Hypothalamus (tissue), 51 donors: ENCODE data around the gene BMAL2.

Experiments
- DNase-seq, 51 donors: peaks; one replicate each; lab custom pipeline; 2025; lab: John Stamatoyannopoulos, UW

The BMAL2 gene

DNA sequence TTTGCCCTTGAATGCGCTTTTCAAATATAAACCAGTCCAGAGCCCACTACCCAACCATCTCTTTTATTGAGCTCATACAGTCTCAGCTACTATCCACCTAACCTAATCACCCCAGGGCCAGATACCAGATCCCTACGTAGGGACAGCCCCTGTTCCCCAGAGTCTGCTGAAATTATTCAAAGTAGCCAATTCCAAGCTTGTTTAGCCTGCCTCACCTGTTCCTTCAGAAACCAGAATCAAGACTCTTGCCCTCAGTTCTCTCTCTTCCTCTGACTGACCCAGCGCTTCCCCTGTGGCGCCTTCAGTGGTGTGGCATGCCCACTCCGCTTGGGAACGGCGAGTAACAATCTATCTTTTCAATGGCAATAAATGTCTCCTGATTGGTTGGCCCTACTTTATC, 18.8 kb downstream of the BMAL2 start:
- DNase-seq = no peak

GRCh38 chr12:27355486-27355885, 22.9 kb downstream of the BMAL2 start:
- no peak for DNase-seq

DNA sequence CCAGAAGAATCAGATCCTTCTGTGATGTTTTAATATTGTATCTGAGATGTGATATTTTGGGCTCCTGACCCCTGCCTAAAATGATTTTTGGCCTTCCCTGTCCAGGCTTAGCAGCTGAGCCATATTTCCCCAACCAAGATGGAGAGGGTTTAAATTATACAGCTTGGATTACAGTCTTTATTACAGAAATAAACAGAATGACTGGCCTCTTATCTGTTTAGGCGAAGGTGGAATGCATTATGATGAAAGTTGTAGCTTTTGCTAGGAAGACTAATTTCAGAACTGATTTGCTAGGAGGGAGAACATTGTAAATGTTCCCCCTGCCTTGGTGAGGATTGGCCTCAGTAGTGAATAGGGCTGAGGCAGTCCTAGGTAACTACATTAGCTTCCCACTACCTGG, 23.3 kb downstream of the BMAL2 start:
- no peak for DNase-seq

- no peak for DNase-seq
Measured at GRCh38 chr12:27359578-27360340, 27.1 kb downstream of the BMAL2 start.

DNA sequence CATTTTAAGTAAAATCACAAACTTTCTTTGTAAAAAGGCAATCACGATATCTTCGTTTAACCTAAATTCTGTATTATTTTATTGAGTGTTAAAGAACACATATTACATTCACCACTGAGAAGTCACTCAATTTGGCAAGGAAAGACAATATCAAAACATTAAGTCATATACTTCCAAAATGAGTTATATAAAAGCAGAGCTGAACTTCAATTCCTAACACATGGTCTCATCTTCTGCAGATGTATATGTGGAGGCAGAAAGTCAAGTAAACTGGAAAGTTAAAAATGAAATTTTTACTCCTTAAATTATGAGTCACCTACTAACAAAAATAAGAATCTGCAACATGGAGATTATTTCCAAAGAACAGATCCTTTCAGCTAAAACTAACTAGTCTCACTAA, 28.7 kb downstream of the BMAL2 start:
- DNase-seq = no peak

- no peak for DNase-seq
Measured at GRCh38 chr12:27366621-27367020, 34.0 kb downstream of the BMAL2 start.

DNA sequence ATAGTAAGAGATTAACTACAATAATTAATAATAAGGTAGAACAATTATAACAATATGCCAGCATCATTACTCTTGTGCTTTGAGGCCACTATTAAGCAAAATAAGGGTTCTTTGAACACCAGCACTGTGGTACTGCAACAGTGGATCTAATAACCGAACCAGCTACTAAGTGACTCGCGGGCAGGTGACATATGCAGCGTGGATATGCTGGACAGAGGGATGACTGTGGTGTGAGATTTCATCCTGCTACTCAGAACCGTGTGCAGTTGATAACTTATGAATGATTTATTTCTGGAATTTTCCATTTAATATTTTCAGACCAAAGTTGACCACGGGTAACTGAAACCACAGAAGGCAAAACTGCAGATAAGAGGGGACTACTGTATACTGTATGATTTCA, 34.4 kb downstream of the BMAL2 start:
- no peak for DNase-seq

DNA sequence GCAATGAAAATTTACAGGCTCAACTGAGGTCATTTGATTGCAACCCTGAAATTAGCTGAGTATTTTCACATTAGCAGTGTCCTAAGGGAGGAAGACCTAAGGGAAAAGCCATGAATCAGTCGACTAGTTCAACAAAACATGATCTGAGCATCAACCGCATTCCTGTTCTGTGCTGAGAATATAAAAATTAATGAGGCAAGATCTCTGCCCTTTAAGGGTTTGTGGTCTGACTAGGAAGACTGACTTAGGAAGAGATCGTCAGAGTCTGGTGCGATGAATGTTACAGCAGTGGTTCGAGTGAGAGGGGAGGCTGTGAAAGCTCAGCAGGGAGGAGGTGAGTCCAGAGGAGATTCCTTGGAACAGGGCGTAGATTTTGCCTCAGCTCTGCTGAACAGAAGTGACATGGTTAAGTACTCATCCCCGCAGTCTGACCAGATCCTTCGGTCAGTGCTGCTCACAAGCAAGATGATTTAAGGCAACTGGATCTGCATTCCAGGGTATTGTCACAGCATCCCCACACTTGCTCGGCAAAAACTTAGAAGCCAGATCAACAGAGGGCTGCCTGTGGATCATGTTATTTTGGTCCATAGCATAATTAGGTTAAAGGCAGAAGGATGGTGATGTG, 49.6 kb downstream of the BMAL2 start:
- no peak for DNase-seq
